Measurements from ENCODE around the gene SLC9A1.
"Not testable (repeated sequence)": the region's sequence is repeated elsewhere in the genome, so short reads cannot be mapped to it uniquely, and the experiment has no call there.

Gene SLC9A1

DNA sequence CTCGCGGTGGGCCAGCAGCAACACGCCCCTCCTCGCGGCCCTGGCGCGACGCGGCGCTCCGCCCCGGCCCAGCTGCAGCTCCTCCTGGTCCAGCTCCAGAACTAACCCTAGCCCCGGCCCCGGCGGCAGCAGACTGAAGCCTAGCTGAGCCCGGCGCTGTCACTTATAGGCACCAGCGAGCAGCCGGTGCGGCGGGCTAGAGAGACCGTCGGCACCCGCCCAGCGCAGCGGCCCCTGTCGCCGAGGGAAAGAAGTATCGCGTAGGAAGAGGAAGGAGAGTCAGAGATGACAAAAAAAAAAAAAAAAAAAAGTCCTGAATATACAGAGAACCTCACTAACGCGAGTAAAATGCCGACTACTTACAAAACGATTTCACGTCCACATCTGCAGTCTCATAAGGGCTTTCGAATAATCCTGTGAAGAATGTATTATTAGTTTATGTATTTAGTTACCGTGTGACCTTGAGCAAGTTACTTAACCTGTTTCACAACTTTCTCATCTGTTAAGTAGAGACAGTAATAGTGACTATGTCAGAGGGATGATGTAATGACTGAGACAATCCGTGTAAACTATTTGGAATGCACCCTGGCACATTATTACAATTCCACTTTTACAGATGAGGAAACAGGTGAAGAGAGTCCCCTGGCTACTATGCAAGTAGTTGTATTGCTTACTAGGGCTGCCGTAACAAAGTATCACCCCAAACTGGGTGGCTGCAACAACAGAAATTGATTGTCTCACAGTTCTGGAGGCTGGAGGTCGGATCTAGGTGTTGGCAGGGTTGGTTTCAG lies at the start of gene SLC9A1:
Gene SLC9A1 (minus strand): TSS at position 135 of the 791 bp plus-strand sequence. CDS start 791 bp downstream, outside the sequence.
- Histone ChIP-seq H3K9me3 (ENCODE audit: control insufficient read depth, insufficient read depth, low read length) (no peaks in the 10 kb centered on the region), H3K9ac (ENCODE audit: low read depth, low read length) (peak within 1 kb of the TSS; percentile 88), H3K36me3 (ENCODE audit: insufficient read depth, low read length) (no peaks in the 10 kb centered on the region), H3K4me1 (ENCODE audit: insufficient read depth, low read length) (peaks cover 20% of the 10 kb centered on the region)

DNA sequence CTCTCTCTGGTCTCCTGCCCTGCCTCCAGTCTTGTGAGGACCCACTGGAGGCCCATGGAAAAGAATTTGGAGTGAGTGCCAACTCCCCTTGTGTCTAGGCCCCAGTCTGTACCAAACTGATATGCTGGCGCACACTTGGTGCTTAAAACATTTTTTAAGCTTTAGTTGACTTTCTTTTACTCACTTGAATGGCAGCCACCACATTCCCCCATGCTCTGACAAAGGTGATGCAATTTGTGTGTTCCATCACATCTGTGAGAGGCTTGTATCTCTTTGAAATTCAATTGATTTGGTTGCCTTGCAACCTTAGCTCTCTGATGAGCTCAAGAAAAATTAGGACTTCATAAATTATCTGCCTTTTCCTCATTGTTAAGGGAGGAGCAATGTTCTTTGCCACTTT lies 49.0 kb upstream of the SLC9A1 start:
- Histone ChIP-seq H3K4me1 (ENCODE audit: insufficient read depth, low read length) (no peaks in the 10 kb centered on the region), H3K36me3 (ENCODE audit: insufficient read depth, low read length) (no peaks in the 10 kb centered on the region), H3K9me3 (ENCODE audit: control insufficient read depth, insufficient read depth, low read length) (no peaks in the 10 kb centered on the region), H3K9ac (ENCODE audit: low read depth, low read length) (no peak overlapping the region)

DNA sequence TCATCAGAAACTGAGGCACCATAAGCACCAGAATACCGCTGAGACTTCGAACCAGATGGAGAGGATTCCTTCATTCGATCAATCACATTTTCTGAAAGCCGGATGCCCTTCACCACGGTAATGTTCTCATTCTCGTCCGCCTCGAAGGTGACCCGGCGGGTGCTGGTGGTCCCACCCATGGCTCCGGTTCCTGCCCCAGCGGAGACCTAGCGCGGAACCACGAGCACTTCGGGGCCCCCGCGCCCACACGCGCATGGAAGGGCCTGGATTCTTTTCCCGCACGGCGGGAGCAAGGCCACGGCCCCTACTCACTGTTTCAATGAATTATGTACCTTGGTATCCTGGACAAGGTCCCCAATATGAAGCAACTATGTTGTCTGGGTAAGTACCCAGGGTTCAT lies 46.4 kb upstream of the SLC9A1 start:
- no peak overlapping the region for H3K9ac ChIP-seq (ENCODE audit: low read depth, low read length)
- no peaks in the 10 kb centered on the region for H3K36me3 ChIP-seq (ENCODE audit: insufficient read depth, low read length)
- H3K4me1 ChIP-seq (ENCODE audit: insufficient read depth, low read length), result no peaks in the 10 kb centered on the region
- no peaks in the 10 kb centered on the region for H3K9me3 ChIP-seq (ENCODE audit: control insufficient read depth, insufficient read depth, low read length)

DNA sequence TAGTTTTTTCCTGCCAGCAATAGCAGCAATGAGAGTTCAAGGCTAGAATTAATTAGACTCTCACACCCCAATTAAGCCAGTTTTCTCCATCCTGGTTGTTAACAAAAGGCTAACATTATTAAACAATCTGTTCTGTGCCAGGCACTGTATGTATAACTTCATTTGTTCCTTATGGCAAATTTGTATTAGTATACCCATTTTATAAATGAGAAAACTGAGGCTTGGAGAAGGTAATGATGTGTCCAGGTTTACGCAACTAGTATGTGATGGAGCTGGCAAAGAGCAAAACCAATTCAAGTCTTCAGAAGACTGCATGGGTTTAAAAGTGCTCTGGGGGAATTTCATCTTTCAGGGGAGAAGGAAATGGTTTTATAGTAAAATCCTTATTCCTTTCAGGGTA lies 38.3 kb upstream of the SLC9A1 start:
- Histone ChIP-seq H3K4me1 (ENCODE audit: insufficient read depth, low read length) (peaks cover 3% of the 10 kb centered on the region; the same call in 1 of the 2 replicates), H3K9ac (ENCODE audit: low read depth, low read length) (no peak overlapping the region)

DNA sequence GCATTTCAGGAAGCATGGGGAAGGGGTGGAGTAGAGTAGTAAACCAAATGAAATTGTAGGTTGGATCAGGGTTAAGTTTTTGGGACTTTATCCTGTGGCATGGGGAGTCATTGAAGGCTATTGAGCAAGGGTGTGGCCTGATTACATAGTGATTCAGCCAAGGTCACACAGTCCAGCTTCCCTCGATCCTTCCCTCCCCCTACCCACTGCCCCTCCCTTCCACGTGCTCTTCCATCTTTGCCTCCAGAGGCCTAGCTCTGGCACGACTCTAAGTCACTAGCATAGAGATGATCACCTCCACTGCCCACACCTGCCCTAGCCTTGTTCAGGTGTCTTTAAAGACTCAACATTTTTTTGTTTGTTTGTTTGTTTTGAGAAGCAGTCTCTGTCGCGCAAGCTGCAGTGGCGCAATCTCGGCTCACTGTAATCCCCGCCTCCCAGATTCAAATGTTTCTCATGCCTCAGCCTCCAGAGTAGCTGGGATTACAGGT lies 37.2 kb upstream of the SLC9A1 start:
- peaks cover 3% of the 10 kb centered on the region; the same call in 1 of the 2 replicates for H3K4me1 ChIP-seq (ENCODE audit: insufficient read depth, low read length)
- no peaks in the 10 kb centered on the region for H3K9me3 ChIP-seq (ENCODE audit: control insufficient read depth, insufficient read depth, low read length)
- no peaks in the 10 kb centered on the region for H3K36me3 ChIP-seq (ENCODE audit: insufficient read depth, low read length)
- no peak overlapping the region for H3K9ac ChIP-seq (ENCODE audit: low read depth, low read length)

More for the DNA sequence above, 38.3 kb upstream of the SLC9A1 start:
- Histone ChIP-seq H3K9me3 (ENCODE audit: control insufficient read depth, insufficient read depth, low read length) (no peaks in the 10 kb centered on the region), H3K36me3 (ENCODE audit: insufficient read depth, low read length) (no peaks in the 10 kb centered on the region)

DNA sequence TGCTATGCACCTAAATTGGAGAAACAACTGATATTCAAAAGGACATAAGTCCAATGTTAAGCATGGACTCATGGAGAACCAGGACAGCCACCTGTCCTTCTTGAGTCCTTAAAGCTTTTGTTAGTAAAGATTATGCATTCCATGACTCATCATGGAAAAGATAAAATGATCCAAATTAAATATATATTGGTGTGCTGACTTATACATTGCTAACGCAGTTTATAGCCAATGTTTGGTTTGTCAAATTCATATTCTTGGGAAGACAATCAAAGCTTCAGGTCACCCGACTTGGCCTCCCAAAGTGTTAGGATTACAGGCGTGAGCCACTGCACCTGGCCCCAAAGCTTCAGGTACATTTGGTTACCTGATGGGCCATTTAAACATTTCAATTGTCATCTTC lies 29.7 kb upstream of the SLC9A1 start:
- not testable (repeated sequence) for H3K4me1 ChIP-seq (ENCODE audit: insufficient read depth, low read length); H3K36me3 ChIP-seq (ENCODE audit: insufficient read depth, low read length); H3K9ac ChIP-seq (ENCODE audit: low read depth, low read length)
- H3K9me3 ChIP-seq (ENCODE audit: control insufficient read depth, insufficient read depth, low read length), result peaks cover 15% of the 10 kb centered on the region; the same call in 1 of the 2 replicates

DNA sequence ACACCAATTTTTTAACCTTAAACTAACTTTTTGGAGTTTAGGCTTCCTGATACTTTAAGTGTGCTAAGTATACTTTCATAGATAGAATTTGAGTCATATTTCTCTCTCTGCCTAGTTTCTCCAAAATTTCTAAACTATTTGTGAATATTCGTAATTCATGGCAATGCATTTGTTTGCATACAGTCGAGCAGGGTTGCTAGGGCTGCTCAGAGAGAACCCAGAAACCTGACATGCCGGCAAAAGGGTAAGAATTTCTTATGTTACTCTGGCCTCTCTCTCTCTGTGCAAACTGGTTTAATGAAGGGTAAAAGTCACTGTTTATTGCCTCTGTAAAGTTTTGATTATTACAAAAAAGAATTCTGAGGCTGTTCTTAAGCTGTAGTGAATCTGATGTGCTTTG lies 25.1 kb upstream of the SLC9A1 start:
- Histone ChIP-seq H3K9me3 (ENCODE audit: control insufficient read depth, insufficient read depth, low read length) (peaks cover 23% of the 10 kb centered on the region; the same call in 1 of the 2 replicates), H3K4me1 (ENCODE audit: insufficient read depth, low read length) (no peaks in the 10 kb centered on the region), H3K36me3 (ENCODE audit: insufficient read depth, low read length) (no peaks in the 10 kb centered on the region), H3K9ac (ENCODE audit: low read depth, low read length) (no peak overlapping the region)

DNA sequence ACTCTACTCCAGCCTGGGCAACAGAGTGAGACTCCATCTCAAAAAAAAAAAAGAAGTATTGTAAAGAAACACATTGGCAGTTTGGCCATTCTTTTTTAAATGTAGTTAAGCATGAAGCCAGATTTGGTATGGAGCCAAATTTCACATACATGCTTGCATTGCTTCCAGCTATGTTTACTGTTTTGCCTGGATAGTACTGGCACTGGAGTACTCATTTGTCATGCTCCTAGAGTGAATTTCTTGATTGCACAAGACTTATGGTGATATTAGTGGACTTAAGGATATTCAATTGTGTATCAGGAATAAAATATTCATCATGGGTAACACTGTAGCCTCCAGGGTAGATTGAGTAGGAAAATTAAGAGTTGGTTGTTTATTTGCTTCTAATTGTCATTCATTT lies 24.5 kb upstream of the SLC9A1 start:
- Histone ChIP-seq H3K9me3 (ENCODE audit: control insufficient read depth, insufficient read depth, low read length) (peaks cover 23% of the 10 kb centered on the region; the same call in 1 of the 2 replicates), H3K9ac (ENCODE audit: low read depth, low read length) (no peak overlapping the region), H3K36me3 (ENCODE audit: insufficient read depth, low read length) (no peaks in the 10 kb centered on the region), H3K4me1 (ENCODE audit: insufficient read depth, low read length) (no peaks in the 10 kb centered on the region)

DNA sequence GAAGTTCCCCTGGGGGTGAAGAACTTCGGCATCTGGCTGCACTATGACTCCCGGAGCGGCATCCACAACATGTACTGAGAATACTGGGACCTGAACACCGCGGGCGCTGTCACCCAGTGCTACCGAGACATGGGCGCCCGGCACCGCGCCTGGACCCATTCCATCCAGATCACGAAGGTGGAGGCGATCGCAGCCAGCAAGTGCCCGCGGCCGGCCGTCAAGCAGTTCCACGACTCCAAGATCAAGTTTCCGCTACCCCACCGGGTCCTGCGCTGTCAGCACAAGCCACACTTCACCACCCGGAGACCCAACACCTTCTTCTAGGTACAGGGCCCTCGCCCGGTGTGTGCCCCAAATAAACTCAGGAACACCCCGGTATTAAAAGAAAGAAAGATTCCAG lies 22.0 kb upstream of the SLC9A1 start:
- Histone ChIP-seq H3K36me3 (ENCODE audit: insufficient read depth, low read length) (no peaks in the 10 kb centered on the region), H3K4me1 (ENCODE audit: insufficient read depth, low read length) (no peaks in the 10 kb centered on the region), H3K9ac (ENCODE audit: low read depth, low read length) (no peak overlapping the region), H3K9me3 (ENCODE audit: control insufficient read depth, insufficient read depth, low read length) (peaks cover 14% of the 10 kb centered on the region; the same call in 1 of the 2 replicates)

DNA sequence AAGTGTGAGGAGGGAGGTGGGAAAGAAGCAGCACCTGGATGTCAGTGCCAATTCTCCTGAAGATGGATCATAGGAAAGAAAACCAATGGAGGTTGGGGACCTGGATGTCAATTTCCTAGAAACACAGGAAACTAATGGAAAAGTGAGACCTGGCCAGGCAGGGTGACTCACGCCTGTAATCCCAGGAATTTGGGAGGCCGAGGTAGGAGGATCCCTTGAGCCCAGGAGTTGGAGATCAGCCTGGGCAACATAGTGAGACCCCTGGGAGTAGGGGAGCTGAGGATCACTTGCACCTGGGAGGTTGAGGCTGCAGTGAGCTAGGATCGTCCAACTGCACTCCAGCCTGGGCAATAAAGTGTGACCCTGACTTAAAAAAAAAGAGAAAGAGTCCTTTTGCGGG lies 21.4 kb upstream of the SLC9A1 start:
- peaks cover 14% of the 10 kb centered on the region; the same call in 1 of the 2 replicates for H3K9me3 ChIP-seq (ENCODE audit: control insufficient read depth, insufficient read depth, low read length)
- H3K36me3 ChIP-seq (ENCODE audit: insufficient read depth, low read length), result no peaks in the 10 kb centered on the region
- no peak overlapping the region for H3K9ac ChIP-seq (ENCODE audit: low read depth, low read length)
- H3K4me1 ChIP-seq (ENCODE audit: insufficient read depth, low read length), result no peaks in the 10 kb centered on the region

DNA sequence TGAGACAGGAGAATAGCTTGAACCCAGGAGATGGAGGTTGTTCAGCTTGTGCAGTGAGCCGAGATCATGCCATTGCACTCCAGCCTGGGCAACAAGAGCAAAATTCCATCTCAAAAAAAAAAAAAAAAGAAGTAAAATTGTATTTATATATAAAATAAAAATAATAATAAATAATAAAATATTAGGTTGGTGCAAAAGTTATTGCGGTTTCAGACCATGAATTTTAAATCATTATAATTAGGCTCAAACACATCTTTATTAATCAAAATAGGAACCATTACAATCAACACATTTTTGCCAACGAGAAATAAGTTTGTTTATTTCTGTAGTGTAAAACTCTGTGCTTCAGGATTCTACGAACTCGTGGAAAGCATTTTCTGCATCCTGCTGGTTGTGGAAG lies 18.1 kb upstream of the SLC9A1 start:
- not testable (repeated sequence) for H3K36me3 ChIP-seq (ENCODE audit: insufficient read depth, low read length); H3K9ac ChIP-seq (ENCODE audit: low read depth, low read length); H3K4me1 ChIP-seq (ENCODE audit: insufficient read depth, low read length); H3K9me3 ChIP-seq (ENCODE audit: control insufficient read depth, insufficient read depth, low read length)

DNA sequence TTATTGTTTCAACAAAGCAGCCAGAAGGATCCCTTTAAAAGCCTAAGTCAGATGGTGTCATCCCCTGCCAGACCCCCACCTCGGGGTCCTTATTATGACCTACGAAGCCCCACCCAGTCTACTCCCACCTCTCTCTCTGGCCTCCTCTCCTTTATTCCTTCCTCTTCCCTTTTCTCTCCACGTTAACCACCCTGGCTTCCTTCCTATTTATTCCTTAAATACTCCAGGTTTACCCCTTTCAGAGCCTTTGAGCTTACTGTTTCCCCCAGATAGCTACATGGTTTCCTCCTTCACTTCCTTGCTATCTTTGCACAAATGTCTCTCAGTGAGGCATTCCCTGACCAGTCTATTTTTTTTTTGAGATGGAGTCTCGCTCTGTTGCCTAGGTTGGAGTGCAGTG lies 12.0 kb upstream of the SLC9A1 start:
- H3K9me3 ChIP-seq (ENCODE audit: control insufficient read depth, insufficient read depth, low read length), result no peaks in the 10 kb centered on the region
- no peaks in the 10 kb centered on the region for H3K36me3 ChIP-seq (ENCODE audit: insufficient read depth, low read length)
- H3K9ac ChIP-seq (ENCODE audit: low read depth, low read length), result no peak overlapping the region
- H3K4me1 ChIP-seq (ENCODE audit: insufficient read depth, low read length), result no peaks in the 10 kb centered on the region

DNA sequence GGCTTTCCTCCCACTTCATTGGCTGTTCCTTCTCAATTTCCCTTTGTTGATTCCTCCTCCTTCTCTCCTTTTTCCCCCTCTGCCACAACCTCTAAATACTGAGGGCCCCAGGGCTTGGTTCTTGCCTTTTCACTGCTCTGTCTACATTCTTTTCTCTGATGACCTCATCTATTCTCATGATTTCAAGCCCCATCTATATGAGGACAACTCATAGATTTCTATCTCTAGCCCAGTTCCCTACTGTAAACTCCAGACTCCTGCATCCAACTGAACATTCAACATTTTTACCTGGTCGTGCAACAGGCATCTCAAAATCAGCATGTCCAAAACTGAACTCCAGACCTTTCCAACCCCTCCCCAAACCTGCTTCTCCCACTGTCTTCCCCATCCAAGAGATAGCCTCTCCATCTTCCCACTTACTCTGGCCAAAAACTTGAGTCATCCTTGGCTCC lies 11.5 kb upstream of the SLC9A1 start:
- Histone ChIP-seq H3K36me3 (ENCODE audit: insufficient read depth, low read length) (no peaks in the 10 kb centered on the region), H3K9me3 (ENCODE audit: control insufficient read depth, insufficient read depth, low read length) (no peaks in the 10 kb centered on the region), H3K4me1 (ENCODE audit: insufficient read depth, low read length) (no peaks in the 10 kb centered on the region), H3K9ac (ENCODE audit: low read depth, low read length) (no peak overlapping the region)

DNA sequence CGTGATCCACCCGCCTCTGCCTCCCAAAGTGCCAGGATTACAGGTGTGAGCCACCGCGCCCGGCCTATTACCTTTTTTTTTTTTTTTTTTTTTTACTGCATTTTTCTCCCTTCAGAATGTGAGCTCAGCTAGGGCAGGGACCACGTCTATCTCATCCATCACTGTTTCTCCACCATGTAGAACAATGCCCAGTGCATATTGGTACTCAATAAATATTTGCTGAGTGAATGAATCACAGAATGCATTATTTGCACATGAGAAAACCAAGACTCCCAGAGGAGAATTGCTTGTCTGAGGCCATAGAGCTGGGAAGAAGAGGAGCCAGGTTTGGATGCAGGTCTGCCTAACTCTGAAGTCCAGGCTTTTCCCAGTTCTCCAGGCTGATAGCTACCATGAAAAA lies 8.2 kb upstream of the SLC9A1 start:
- no peaks in the 10 kb centered on the region for H3K4me1 ChIP-seq (ENCODE audit: insufficient read depth, low read length)
- no peaks in the 10 kb centered on the region for H3K9me3 ChIP-seq (ENCODE audit: control insufficient read depth, insufficient read depth, low read length)
- H3K36me3 ChIP-seq (ENCODE audit: insufficient read depth, low read length), result no peaks in the 10 kb centered on the region

DNA sequence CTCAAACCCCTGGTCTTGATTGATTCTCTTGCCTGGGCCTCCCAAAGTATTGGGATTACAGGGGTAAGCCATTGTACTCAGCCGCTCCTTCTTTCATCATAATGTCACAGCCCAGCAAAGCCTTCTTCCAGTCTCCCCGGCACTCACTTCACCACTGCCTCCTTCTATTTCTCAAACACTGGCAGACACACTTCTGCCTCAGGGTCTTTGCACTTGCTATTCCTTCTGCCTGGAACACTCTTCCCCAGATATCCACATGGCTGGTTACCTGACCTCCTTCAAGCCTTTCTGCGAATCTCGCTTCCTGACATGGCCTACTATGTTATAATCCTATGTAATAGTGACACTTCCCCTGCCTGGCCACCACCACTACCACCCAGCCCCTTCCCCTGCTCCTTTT lies 7.2 kb upstream of the SLC9A1 start:
- Histone ChIP-seq H3K4me1 (ENCODE audit: insufficient read depth, low read length) (no peaks in the 10 kb centered on the region), H3K36me3 (ENCODE audit: insufficient read depth, low read length) (no peaks in the 10 kb centered on the region), H3K9ac (ENCODE audit: low read depth, low read length) (no peak overlapping the region), H3K9me3 (ENCODE audit: control insufficient read depth, insufficient read depth, low read length) (no peaks in the 10 kb centered on the region)

More for the DNA sequence above, 8.2 kb upstream of the SLC9A1 start:
- H3K9ac ChIP-seq (ENCODE audit: low read depth, low read length), result no peak overlapping the region

All from ES-I3 (cell line).